SU-DHL-6 (cell line): ENCODE results near the gene LEF1.

Experiments used
- H2AFZ ChIP-seq: fragments of 200-600 bp; sonication (generic); 2 replicates; pipeline ENCODE4 v1.6.1; 2014; ENCODE audit warnings: low read depth, mild to moderate bottlenecking, moderate library complexity, mixed read lengths, antibody characterized with exemption, low read length; ENCODE audit not compliant: severe bottlenecking
- H3F3A ChIP-seq: fragments of 200-600 bp; shearing (Covaris generic); 2 replicates; pipeline ENCODE4 v1.6.0; 2016; ENCODE audit warnings: antibody characterized with exemption, mild to moderate bottlenecking; ENCODE audit not compliant: insufficient read depth
- H3K27ac ChIP-seq: fragments of 200-600 bp; sonication (generic); 2 replicates; pipeline ENCODE4 v1.5.1; 2016; ENCODE audit warnings: low read depth, mild to moderate bottlenecking, low read length, moderate library complexity, mixed read lengths
- H3K27me3 ChIP-seq: fragments of 200-600 bp; sonication (generic), shearing (Covaris generic); 2 replicates; pipeline ENCODE4 v1.6.0; 2014; ENCODE audit warnings: mild to moderate bottlenecking, low read length
- H3K36me3 ChIP-seq: fragments of 200-600 bp; sonication (generic); 2 replicates; pipeline ENCODE4 v1.6.1; 2014; ENCODE audit warnings: mild to moderate bottlenecking, low read length, mixed read lengths
- H3K4me2 ChIP-seq: fragments of 300-600, 200-600 bp; shearing (Covaris generic), sonication (generic); 2 replicates; pipeline ENCODE4 v1.6.0; 2014; ENCODE audit warnings: low read length, low read depth, mild to moderate bottlenecking; ENCODE audit not compliant: poor library complexity, severe bottlenecking
- H3K4me3 ChIP-seq: fragments of 200-600 bp; sonication (generic); 2 replicates; pipeline ENCODE4 v1.5.1; 2014; ENCODE audit warnings: antibody characterized with exemption, low read length, mild to moderate bottlenecking, mixed read lengths; ENCODE audit not compliant: insufficient read depth, poor library complexity, severe bottlenecking
- H3K79me2 ChIP-seq: fragments of 200-600 bp; sonication (generic); 2 replicates; pipeline ENCODE4 v1.6.1; 2014; ENCODE audit warnings: mild to moderate bottlenecking, low read length, moderate library complexity; ENCODE audit not compliant: insufficient read depth
- H3K9ac ChIP-seq: fragments of 200-600 bp; sonication (generic); 2 replicates; pipeline ENCODE4 v1.7.0; 2014; ENCODE audit warnings: mild to moderate bottlenecking, low read length
- H3K9me2 ChIP-seq: fragments of 200-600 bp; sonication (generic); replicated peaks from 2 replicates; pipeline ENCODE4 v1.6.1; 2014; ENCODE audit warnings: low read length; ENCODE audit not compliant: insufficient read depth
- H3K9me3 ChIP-seq: fragments of 200-600 bp; sonication (generic); 2 replicates; pipeline ENCODE4 v1.6.1; 2014; ENCODE audit warnings: low read length, mixed read lengths; ENCODE audit not compliant: insufficient read depth
- H4K20me1 ChIP-seq: fragments of 200-600 bp; sonication (generic); 2 replicates; pipeline ENCODE4 v1.6.1; 2014; ENCODE audit warnings: low read depth, mild to moderate bottlenecking, antibody characterized with exemption, low read length, moderate library complexity, mixed read lengths
- EZH2phosphoT487 ChIP-seq: fragments of 200-600 bp; sonication (generic), shearing (Covaris generic); conservative IDR thresholded peaks from 2 replicates; pipeline ENCODE4 v1.6.1; 2018; ENCODE audit warnings: mild to moderate bottlenecking, antibody characterized with exemption, low read length, moderate library complexity, mixed read lengths
- TF ChIP-seq, protein P1 (sequence below): fragments of 200-600 bp; sonication (generic); IDR thresholded peaks from one replicate; pipeline ENCODE4 v1.5.1; 2017; ENCODE audit warnings: antibody characterized with exemption, mild to moderate bottlenecking, low read length, moderate library complexity; ENCODE audit not compliant: insufficient read depth, poor library complexity, severe bottlenecking

LEF1 gene

DNA sequence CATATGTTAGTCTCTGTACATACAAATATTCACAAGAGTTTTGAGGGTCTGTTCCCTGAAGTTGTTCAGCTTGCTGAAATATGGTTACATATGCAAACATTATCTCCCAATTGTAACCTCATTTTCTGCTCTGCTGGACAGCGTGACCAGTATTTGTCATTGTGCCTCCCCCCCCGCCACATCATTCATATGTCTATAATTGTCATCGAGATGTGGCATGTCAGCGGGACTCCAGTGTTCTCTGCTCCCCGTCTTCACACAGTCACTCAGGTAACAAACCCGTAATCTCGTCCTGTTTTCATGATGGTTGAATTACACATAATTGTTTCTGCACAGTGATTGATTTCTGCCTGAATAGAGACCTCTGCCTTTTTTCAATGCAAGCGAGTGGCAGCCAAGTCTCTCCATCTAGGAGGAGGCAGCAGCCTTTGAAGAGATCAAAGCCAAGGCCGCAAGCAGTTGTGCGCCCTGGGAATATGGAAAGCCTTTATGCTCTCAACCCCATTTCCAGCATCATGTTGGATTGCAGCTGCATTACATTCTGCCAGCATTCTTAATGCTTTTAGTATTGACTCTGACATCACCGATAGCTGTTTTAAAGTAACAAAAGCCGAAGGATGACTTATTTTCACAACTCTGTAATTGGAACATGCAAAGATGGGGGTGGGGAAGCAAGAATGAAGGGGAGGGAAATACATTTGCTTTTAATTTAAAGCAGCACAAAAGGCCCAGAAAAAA, 27.4 kb downstream of the LEF1 start:
- no peaks in the 10 kb centered on the region for H4K20me1 ChIP-seq
- TF ChIP-seq EZH2phosphoT487 = no peak
- TF ChIP-seq, protein P1, sequence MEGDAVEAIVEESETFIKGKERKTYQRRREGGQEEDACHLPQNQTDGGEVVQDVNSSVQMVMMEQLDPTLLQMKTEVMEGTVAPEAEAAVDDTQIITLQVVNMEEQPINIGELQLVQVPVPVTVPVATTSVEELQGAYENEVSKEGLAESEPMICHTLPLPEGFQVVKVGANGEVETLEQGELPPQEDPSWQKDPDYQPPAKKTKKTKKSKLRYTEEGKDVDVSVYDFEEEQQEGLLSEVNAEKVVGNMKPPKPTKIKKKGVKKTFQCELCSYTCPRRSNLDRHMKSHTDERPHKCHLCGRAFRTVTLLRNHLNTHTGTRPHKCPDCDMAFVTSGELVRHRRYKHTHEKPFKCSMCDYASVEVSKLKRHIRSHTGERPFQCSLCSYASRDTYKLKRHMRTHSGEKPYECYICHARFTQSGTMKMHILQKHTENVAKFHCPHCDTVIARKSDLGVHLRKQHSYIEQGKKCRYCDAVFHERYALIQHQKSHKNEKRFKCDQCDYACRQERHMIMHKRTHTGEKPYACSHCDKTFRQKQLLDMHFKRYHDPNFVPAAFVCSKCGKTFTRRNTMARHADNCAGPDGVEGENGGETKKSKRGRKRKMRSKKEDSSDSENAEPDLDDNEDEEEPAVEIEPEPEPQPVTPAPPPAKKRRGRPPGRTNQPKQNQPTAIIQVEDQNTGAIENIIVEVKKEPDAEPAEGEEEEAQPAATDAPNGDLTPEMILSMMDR = no peak
- no peak overlapping the region for H3K4me3 ChIP-seq
- no peak overlapping the region for H3K9ac ChIP-seq
- H3K36me3 ChIP-seq = no peaks in the 10 kb centered on the region
- no peaks in the 10 kb centered on the region for H3F3A ChIP-seq
- H3K9me3 ChIP-seq = no peaks in the 10 kb centered on the region
- H3K4me2 ChIP-seq = no peak overlapping the region
- no peak overlapping the region for H3K27ac ChIP-seq
- H3K79me2 ChIP-seq = peaks cover 60% of the 10 kb centered on the region
- H2AFZ ChIP-seq = no peak overlapping the region
- no peaks in the 10 kb centered on the region for H3K27me3 ChIP-seq
- H3K9me2 ChIP-seq = no peaks in the 10 kb centered on the region

DNA sequence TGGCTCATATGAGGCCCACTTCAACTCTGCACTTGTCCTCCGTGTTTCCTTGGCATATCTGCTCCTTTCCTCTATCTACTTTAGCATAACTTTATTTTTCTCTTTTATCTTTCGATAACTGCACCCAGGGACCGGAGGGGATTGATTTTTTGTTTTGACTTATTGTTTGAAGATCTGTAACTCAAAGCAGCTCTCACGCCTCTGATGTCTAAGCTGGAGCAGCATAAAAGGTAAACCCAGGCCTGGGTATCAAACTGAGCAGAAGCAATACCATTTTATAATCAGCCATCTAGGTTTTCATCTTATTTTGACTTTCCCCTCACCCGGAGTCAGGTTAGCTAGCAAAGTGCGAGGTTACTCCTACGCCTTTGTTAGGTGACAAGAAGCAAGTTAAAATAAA, 28.4 kb downstream of the LEF1 start:
- no peak overlapping the region for H3K27ac ChIP-seq
- no peaks in the 10 kb centered on the region for H3K27me3 ChIP-seq
- TF ChIP-seq, protein P1 = no peak
- no peak for TF ChIP-seq EZH2phosphoT487
- H3K4me2 ChIP-seq = no peak overlapping the region
- no peak overlapping the region for H3K9ac ChIP-seq
- H2AFZ ChIP-seq = no peak overlapping the region
- no peaks in the 10 kb centered on the region for H3K9me3 ChIP-seq
- no peak overlapping the region for H3K4me3 ChIP-seq
- H4K20me1 ChIP-seq = no peaks in the 10 kb centered on the region
- no peaks in the 10 kb centered on the region for H3K9me2 ChIP-seq
- no peaks in the 10 kb centered on the region for H3F3A ChIP-seq
- H3K79me2 ChIP-seq = peaks cover 54% of the 10 kb centered on the region
- H3K36me3 ChIP-seq = no peaks in the 10 kb centered on the region

DNA sequence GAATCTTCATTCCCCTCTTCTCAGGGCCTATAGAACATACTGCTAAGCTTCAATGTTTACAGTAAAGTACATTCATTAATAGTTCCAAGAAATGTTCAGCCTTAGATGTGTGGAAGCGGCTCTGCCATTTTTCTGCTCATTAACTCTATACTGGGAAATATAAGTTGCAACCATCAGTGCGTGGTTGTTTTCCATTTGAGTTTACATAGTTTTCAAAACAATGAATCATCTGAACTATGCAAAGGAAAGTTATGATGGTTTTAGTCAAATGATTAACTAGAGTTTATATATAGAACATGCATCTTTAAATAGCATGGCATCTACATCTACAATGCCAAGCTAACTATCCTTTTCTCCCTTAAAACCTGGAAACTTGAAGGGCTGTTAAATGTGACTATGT, 29.6 kb downstream of the LEF1 start:
- H2AFZ ChIP-seq = no peak overlapping the region
- H3K27ac ChIP-seq = no peak overlapping the region
- H3K9me3 ChIP-seq = no peaks in the 10 kb centered on the region
- H4K20me1 ChIP-seq = no peaks in the 10 kb centered on the region
- no peaks in the 10 kb centered on the region for H3K27me3 ChIP-seq
- no peak overlapping the region for H3K4me3 ChIP-seq
- no peak overlapping the region for H3K9ac ChIP-seq
- H3K4me2 ChIP-seq = no peak overlapping the region
- no peaks in the 10 kb centered on the region for H3K36me3 ChIP-seq
- no peaks in the 10 kb centered on the region for H3F3A ChIP-seq
- H3K79me2 ChIP-seq = peaks cover 55% of the 10 kb centered on the region
- no peaks in the 10 kb centered on the region for H3K9me2 ChIP-seq
- TF ChIP-seq, protein P1 = no peak
- TF ChIP-seq EZH2phosphoT487 = no peak
